ENCODE data around the gene NF2. TPM values are rescaled to one million over a fixed set of nuclear protein-coding genes. Genes with fewer than 3 reads are reported as not detected.

Gene NF2
- total RNA-seq, 2 experiments from 2014 or later: 40.4 to 44.2 TPM

DNA sequence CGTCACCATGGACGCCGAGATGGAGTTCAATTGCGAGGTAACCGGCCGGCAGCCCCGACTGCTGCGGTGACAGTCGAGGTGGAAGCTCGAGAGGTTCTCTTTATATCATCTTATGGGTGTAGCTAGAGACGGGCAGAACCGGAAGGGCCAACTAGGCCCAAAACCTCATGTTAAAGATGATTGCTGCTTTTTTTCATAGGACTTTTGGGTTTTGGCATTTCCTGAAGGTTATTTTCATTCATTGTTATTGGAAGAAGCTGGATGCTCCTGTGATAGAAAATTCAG is 585 bp downstream of the NF2 start:
- peak; percentile 59 for DNase-seq
- Mint-ChIP-seq H3K9me3 (no peaks in the 10 kb centered on the region), H3K36me3 (no peaks in the 10 kb centered on the region), H3K4me3 (peak overlapping the region; percentile 85), H3K27ac (peak overlapping the region; percentile 61), H3K27me3 (no peaks in the 10 kb centered on the region), H3K4me1 (ENCODE audit: low read depth) (peaks cover 18% of the 10 kb centered on the region)
- ChIA-PET POLR2A (interaction anchor here (0.8 to 3.2 kb wide), 9 partner anchors 9 to 1686 kb away, joined by 3 to 12 read pairs (median 4); partner anchors contain the start of genes THOC5, UQCR10 and ZMAT5), CTCF (interaction anchor here (1.0 to 4.9 kb wide), 8 partner anchors 12 to 49 kb away, joined by 3 to 42 read pairs (median 6); no protein-coding TSS in a partner anchor)
- intact Hi-C loops (cut with micrococcal nuclease): loop anchor here (1.0 to 10.0 kb wide), 3 partner anchors 14 to 485 kb away; partner anchors contain the start of gene ASCC2

DNA sequence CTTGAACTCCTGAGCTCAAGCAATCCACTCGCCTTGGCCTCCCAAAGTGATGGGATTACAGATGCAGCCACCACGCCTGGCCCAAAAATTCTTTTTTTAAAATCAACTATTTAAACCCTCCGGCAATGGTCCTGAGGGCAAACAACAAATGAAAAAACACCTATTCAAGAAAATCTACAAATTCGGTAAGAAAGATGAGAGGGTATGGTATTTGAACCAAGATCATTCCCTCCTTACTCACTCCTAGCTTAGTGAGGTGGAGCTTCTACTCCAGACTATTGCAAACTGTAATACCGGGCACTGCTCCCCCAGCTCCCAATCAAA is 2.1 kb downstream of the NF2 start:
- no peak for DNase-seq
- H3K9me3 Mint-ChIP-seq: no peaks in the 10 kb centered on the region
- H3K36me3 Mint-ChIP-seq: no peaks in the 10 kb centered on the region
- intact Hi-C loops (cut with micrococcal nuclease): loop anchor here (10.0 kb wide), 1 partner anchor 229 kb away; the partner anchor contains the start of gene ASCC2
- ChIA-PET CTCF (interaction anchor here (1.3 to 4.9 kb wide), 6 partner anchors 8 to 52 kb away, joined by 4 to 42 read pairs (median 12); partner anchors contain the start of gene THOC5), POLR2A (interaction anchor here (2.0 to 3.2 kb wide), 2 partner anchors 9 to 12 kb away, joined by 10 to 12 read pairs; no protein-coding TSS in a partner anchor)
- H3K27me3 Mint-ChIP-seq: no peaks in the 10 kb centered on the region
- peak overlapping the region; percentile 85 for H3K4me3 Mint-ChIP-seq
- H3K4me1 Mint-ChIP-seq (ENCODE audit: low read depth): peaks cover 20% of the 10 kb centered on the region
- no peak overlapping the region for H3K27ac Mint-ChIP-seq

DNA sequence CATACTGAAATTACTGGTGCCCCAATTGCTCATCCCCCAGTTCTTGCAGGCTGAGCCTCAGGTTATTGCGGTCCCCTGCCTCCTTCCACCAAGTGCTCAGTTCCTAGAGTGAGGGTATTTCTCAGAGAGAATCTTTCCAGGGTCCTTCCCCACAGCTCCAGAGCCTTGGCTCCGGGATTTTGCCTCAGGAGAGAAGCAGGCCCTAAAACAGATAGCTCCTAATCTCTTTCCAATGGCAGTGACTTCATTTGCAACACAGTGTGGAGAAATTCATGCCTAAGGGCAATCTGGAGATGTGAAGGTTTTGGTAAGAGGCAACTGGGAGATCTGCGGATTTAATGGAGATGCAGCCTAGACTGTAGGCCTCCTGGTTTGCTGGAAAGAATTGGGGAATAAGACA is 2.9 kb downstream of the NF2 start:
- peaks cover 20% of the 10 kb centered on the region for H3K4me1 Mint-ChIP-seq (ENCODE audit: low read depth)
- ChIA-PET CTCF (interaction anchor here (1.3 to 4.9 kb wide), 5 partner anchors 9 to 53 kb away, joined by 4 to 42 read pairs (median 10); partner anchors contain the start of gene THOC5), POLR2A (interaction anchor here (3.2 kb wide), 1 partner anchor 11 kb away, joined by 10 read pairs; no protein-coding TSS in a partner anchor)
- no peaks in the 10 kb centered on the region for H3K9me3 Mint-ChIP-seq
- H3K36me3 Mint-ChIP-seq: no peaks in the 10 kb centered on the region
- no peak overlapping the region for H3K27ac Mint-ChIP-seq
- DNase-seq: no peak
- intact Hi-C loops (cut with micrococcal nuclease): loop anchor here (10.0 kb wide), 1 partner anchor 228 kb away; the partner anchor contains the start of gene ASCC2
- no peak overlapping the region for H3K4me3 Mint-ChIP-seq
- H3K27me3 Mint-ChIP-seq: no peaks in the 10 kb centered on the region

DNA sequence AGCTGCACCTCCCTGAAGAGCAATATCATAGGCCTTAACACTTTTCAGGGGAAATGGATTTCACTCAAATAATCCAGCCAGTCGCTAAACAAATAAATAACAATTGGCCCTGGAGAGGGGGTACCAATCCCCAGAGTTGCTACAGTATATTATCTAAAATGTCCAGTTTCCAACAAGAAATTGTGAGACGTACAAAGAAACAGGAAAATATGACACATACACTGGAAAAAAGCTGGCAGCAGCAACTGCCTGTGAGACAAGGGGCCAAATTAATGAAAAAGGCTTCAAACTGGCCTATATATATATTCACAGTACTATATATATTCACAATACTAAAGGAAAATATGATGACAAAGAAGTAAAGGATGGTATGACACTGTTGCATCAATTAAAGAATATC is 4.0 kb downstream of the NF2 start:
- CTCF ChIA-PET: interaction anchor here (1.0 to 4.9 kb wide), 3 partner anchors 9 to 19 kb away, joined by 3 to 42 read pairs (median 10); no protein-coding TSS in a partner anchor
- H3K27me3 Mint-ChIP-seq: no peaks in the 10 kb centered on the region

DNA sequence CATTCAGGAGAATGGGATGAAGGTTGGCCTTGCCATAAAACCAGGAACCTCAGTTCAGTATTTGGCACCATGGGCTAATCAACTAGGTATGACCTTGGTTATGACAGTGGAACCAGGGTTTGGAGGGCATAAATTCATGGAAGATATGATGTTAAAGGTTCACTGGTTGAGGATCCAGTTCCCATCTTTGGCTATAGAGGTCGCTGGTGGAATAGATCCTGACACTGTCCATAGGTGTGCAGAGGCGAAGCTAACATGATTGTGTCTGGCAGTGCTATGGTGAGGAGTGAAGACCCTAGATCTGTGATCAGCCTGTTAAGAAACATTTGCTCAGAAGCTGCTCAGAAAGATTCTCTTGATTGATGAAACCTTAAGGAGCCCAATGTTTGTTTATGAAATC is 5.7 kb downstream of the NF2 start:
- Mint-ChIP-seq H3K27ac (no peak overlapping the region), H3K27me3 (no peaks in the 10 kb centered on the region), H3K4me1 (ENCODE audit: low read depth) (peaks cover 13% of the 10 kb centered on the region), H3K36me3 (no peaks in the 10 kb centered on the region), H3K4me3 (no peak overlapping the region), H3K9me3 (no peaks in the 10 kb centered on the region)
- intact Hi-C loops (cut with micrococcal nuclease): loop anchor here (10.0 kb wide), 1 partner anchor 226 kb away; the partner anchor contains the start of gene ASCC2
- CTCF ChIA-PET: interaction anchor here (2.6 kb wide), 1 partner anchor 16 kb away, joined by 9 read pairs; no protein-coding TSS in a partner anchor
- POLR2A ChIA-PET: interaction anchor here (0.7 kb wide), 1 partner anchor 18 kb away, joined by 3 read pairs; no protein-coding TSS in a partner anchor
- DNase-seq: no peak

More for the DNA sequence above, 4.0 kb downstream of the NF2 start:
- intact Hi-C loops (cut with micrococcal nuclease): loop anchor here (10.0 kb wide), 1 partner anchor 227 kb away; the partner anchor contains the start of gene ASCC2
- H3K4me1 Mint-ChIP-seq (ENCODE audit: low read depth): peaks cover 19% of the 10 kb centered on the region
- no peak overlapping the region for H3K27ac Mint-ChIP-seq
- POLR2A ChIA-PET: no interaction called here
- no peaks in the 10 kb centered on the region for H3K36me3 Mint-ChIP-seq
- no peaks in the 10 kb centered on the region for H3K9me3 Mint-ChIP-seq
- DNase-seq: no peak
- H3K4me3 Mint-ChIP-seq: no peak overlapping the region

DNA sequence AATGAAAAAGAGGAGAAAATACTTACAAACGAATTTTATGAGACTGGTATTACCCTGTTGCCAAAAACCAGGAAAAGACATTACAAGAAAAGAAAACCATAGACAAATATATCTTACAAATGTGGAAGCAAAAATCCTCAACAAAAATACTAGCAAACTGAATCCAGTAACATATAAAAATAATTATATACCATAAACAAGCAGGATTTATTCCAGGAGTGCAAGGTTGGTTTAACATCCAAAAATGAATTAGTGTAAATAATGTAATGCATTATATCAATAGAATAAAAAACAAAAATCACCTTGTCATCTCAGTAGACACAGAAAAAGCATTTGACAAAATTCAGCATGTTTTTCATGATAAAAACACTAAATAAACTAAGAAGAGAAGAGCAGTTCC is 7.3 kb downstream of the NF2 start:
- POLR2A ChIA-PET: no interaction called here
- Mint-ChIP-seq H3K4me1 (ENCODE audit: low read depth) (peaks cover 6% of the 10 kb centered on the region), H3K36me3 (no peaks in the 10 kb centered on the region), H3K4me3 (no peak overlapping the region), H3K27me3 (no peaks in the 10 kb centered on the region), H3K27ac (no peak overlapping the region), H3K9me3 (no peaks in the 10 kb centered on the region)
- intact Hi-C loops (cut with micrococcal nuclease): no loop called here
- CTCF ChIA-PET: interaction anchor here (2.6 kb wide), 1 partner anchor 15 kb away, joined by 9 read pairs; no protein-coding TSS in a partner anchor
- DNase-seq: no peak

DNA sequence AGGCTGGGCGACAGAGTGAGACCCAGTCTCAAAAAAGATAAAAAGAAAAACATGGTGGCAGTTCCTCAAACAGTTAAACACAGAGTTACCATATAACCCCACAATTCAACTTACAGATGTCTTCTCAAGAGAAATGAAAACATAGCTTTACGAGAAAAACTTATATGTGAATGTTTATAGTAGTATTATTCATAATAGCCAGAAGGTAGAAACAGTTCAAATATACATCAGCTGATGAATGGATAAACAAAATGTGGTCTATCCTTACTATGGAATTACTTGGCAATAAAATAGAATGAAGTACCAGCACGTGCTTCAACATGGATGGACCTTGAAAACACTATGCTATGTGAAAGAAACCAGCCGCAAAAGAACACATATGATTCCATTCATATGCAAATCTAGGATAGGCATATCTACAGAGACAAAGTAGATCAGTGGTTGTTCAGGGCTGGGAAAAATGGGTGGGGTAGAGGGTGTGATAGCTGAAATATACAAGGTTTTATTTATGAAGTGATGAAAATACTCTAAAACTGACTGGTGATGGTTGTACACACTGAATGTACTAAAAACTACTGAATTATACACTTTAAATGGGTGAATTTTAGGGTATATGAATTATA is 12.4 kb downstream of the NF2 start:
- ChIA-PET POLR2A (interaction anchor here (0.7 to 2.0 kb wide), 2 partner anchors 11 to 192 kb away, joined by 3 to 12 read pairs; no protein-coding TSS in a partner anchor), CTCF (interaction anchor here (1.2 to 4.2 kb wide), 4 partner anchors 10 to 26 kb away, joined by 5 to 28 read pairs (median 14); no protein-coding TSS in a partner anchor)
- Mint-ChIP-seq H3K27ac (no peak overlapping the region), H3K27me3 (no peaks in the 10 kb centered on the region), H3K4me1 (ENCODE audit: low read depth) (peaks cover 21% of the 10 kb centered on the region), H3K36me3 (no peaks in the 10 kb centered on the region), H3K9me3 (no peaks in the 10 kb centered on the region), H3K4me3 (no peak overlapping the region)
- DNase-seq: no peak
- intact Hi-C loops (cut with micrococcal nuclease): no loop called here

DNA sequence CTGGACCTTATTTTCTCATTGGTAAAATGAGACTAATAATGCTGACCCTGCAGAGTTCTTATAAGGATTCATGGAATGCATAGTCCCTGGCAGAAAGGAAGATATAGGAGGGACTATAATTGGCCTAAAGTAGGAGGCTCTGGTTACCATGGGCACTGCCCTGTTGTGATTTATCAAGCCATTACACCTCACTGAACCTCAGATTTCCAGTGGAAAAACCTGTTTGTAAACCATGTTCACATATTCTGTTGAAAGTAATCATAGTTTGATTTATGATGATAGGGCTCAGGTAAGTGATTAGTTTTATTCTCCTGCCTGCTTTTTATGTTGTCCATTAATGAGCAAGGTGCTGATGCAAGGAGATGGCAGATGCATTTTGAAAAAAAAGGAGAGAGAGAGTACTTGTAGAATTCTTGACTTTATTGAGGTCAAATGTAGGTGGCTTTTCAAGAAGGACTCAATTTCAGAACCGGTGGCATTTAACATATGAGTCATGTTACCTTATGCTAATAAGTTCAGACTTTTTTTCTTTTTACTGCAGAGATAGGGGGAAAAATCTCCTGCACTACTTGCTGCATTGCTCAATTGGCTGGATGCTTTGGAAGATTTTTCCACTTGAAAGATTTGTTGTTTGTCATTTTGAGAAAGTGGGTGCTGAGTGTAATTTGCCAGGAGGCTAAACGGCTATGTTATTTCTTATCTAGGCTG is 14.6 kb downstream of the NF2 start:
- ChIA-PET POLR2A (interaction anchor here (1.6 kb wide), 1 partner anchor 13 kb away, joined by 10 read pairs; no protein-coding TSS in a partner anchor), CTCF (interaction anchor here (4.1 to 4.2 kb wide), 2 partner anchors 8 to 13 kb away, joined by 22 to 28 read pairs; no protein-coding TSS in a partner anchor)
- no peak overlapping the region for H3K4me3 Mint-ChIP-seq
- no peak for DNase-seq
- H3K27me3 Mint-ChIP-seq: no peaks in the 10 kb centered on the region
- H3K9me3 Mint-ChIP-seq: no peaks in the 10 kb centered on the region
- intact Hi-C loops (cut with micrococcal nuclease): loop anchor here (1.0 to 2.0 kb wide), 2 partner anchors 14 to 37 kb away; partner anchors contain the start of gene NIPSNAP1
- H3K36me3 Mint-ChIP-seq: no peaks in the 10 kb centered on the region
- peaks cover 34% of the 10 kb centered on the region for H3K4me1 Mint-ChIP-seq (ENCODE audit: low read depth)
- H3K27ac Mint-ChIP-seq: peak overlapping the region; percentile 35

DNA sequence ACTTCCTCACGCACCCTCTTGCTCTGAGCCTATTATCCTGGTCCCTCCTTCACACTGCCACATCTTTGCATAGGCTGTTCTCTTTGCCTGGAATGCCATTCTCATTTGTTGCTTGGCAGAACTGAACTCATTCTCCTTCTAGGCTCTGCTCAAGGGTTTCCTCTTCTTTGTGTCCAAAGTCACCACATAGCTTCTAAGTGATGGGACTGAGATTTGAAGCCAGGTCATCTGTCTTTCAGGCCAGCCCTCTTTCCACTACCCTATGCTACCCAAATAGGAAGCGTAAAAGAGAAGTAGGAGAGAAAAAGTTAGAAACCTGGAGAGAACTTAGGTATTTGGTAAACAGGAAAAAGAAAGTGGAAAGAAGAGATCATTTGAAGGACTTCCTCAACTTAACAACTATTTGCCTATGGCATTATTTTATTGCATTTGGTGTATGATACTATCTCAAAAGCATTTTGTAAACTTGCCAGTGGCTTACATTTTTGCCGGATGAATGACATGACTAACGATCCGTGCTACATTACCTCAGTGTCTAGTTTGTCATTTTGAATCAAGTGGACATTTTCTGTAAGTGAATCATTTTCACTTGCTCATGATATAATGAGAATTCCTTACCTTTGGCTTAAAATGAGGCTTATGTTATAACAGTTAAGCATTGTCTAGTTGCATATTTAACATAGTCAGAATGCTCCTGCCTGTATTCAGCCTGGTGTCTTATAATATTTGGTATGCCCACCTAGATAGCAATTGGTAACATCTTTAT is 18.5 kb downstream of the NF2 start:
- intact Hi-C loops (cut with micrococcal nuclease): no loop called here

DNA sequence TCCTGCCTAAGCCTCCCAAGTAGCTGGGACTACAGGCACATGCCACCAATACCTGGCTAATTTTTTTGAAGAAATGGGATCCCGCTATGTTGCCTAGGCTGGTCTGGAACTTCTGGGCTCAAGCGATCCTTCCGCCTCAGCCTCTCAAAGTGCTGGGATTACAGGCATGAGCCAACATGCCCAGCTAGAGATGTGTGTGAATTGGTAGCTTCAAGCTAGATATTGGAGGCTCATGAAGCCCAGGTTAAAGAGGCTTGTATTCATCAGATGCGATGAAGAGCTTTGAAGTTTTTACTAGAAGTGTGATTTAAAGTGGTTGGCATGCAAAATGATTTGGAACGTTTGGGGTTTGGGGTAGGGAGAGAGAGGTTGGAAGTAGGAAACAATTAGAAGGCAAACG is 19.6 kb downstream of the NF2 start:
- Mint-ChIP-seq H3K4me1 (ENCODE audit: low read depth) (peaks cover 60% of the 10 kb centered on the region), H3K36me3 (no peaks in the 10 kb centered on the region), H3K27me3 (no peaks in the 10 kb centered on the region), H3K4me3 (no peak overlapping the region), H3K27ac (peak overlapping the region; percentile 59), H3K9me3 (no peaks in the 10 kb centered on the region)
- DNase-seq: no peak
- intact Hi-C loops (cut with micrococcal nuclease): no loop called here
- POLR2A ChIA-PET: interaction anchor here (0.6 to 1.2 kb wide), 2 partner anchors 8 to 19 kb away, joined by 3 to 4 read pairs; no protein-coding TSS in a partner anchor
- CTCF ChIA-PET: interaction anchor here (0.7 to 2.2 kb wide), 7 partner anchors 11 to 95 kb away, joined by 3 to 10 read pairs (median 4); no protein-coding TSS in a partner anchor

More for the DNA sequence above, 18.5 kb downstream of the NF2 start:
- CTCF ChIA-PET: interaction anchor here (1.5 to 2.2 kb wide), 2 partner anchors 10 to 15 kb away, joined by 3 to 10 read pairs; no protein-coding TSS in a partner anchor
- peak overlapping the region; percentile 31 for H3K27ac Mint-ChIP-seq
- peaks cover 67% of the 10 kb centered on the region for H3K4me1 Mint-ChIP-seq (ENCODE audit: low read depth)
- DNase-seq: no peak
- H3K9me3 Mint-ChIP-seq: no peaks in the 10 kb centered on the region
- no peak overlapping the region for H3K4me3 Mint-ChIP-seq
- no peaks in the 10 kb centered on the region for H3K27me3 Mint-ChIP-seq
- POLR2A ChIA-PET: no interaction called here
- H3K36me3 Mint-ChIP-seq: no peaks in the 10 kb centered on the region

DNA sequence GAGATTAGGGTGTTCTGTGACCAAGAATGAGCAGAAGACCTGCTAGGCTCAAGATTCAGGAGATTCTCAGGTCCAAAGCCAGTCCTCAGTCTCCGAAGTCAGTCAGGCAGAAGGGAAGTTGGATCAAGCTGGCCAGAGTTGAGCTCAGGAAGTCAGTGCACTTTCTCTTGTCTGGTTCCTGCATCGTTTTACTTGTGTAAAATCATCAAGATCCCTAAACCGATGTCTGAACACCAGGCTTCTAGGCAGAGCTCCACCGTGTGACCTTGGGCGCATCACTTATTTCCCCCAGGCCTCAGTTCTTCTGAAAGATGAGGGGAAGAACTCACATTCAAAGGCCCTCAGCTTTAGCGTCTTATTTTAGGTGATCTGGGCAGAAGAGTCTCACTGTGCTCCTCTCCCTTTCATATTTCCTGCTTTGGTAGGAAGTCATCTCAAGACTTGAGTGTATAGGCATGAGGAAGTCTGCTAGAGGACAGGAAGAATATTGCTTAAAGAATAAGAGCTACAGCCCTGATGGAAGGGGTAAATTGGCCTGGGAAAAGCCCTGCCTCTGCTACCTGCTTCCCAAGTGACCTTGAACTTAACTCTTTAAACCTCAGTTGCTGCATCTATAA is 20.2 kb downstream of the NF2 start:
- POLR2A ChIA-PET: interaction anchor here (0.6 to 1.2 kb wide), 2 partner anchors 9 to 19 kb away, joined by 3 to 4 read pairs; no protein-coding TSS in a partner anchor
- DNase-seq: no peak
- Mint-ChIP-seq H3K36me3 (no peaks in the 10 kb centered on the region), H3K27me3 (no peaks in the 10 kb centered on the region), H3K4me1 (ENCODE audit: low read depth) (peaks cover 57% of the 10 kb centered on the region), H3K27ac (peak overlapping the region; percentile 59), H3K4me3 (no peak overlapping the region), H3K9me3 (no peaks in the 10 kb centered on the region)
- intact Hi-C loops (cut with micrococcal nuclease): loop anchor here (2.0 kb wide), 1 partner anchor 33 kb away; no protein-coding TSS in a partner anchor
- CTCF ChIA-PET: interaction anchor here (0.7 to 2.2 kb wide), 6 partner anchors 11 to 374 kb away, joined by 3 to 10 read pairs (median 4); no protein-coding TSS in a partner anchor
